ENCODE measurements around the gene INF2. TPM values are rescaled to one million over a fixed set of nuclear protein-coding genes. Genes with fewer than 3 reads are reported as not detected.

INF2 gene
- total RNA-seq, 1 donor from 2014 or later: 126 TPM

- Histone ChIP-seq H3K4me1 (ENCODE audit: insufficient read depth, low read length) (peaks cover 13% of the 10 kb centered on the region), H3K36me3 (ENCODE audit: insufficient read depth, low read length) (peaks cover 7% of the 10 kb centered on the region), H3K4me2 (ENCODE audit: low read length) (no peak overlapping the region), H2AFZ (ENCODE audit: low read depth, low read length) (no peak overlapping the region), H3K9me3 (ENCODE audit: insufficient read depth, low read depth, low read length) (no peaks in the 10 kb centered on the region), H3K9ac (ENCODE audit: low read length) (no peak overlapping the region), H3K4me3 (ENCODE audit: insufficient read depth, low read depth, low read length) (no peak overlapping the region), H3K27ac (ENCODE audit: low read depth, low read length) (no peak overlapping the region), H3K79me2 (ENCODE audit: insufficient read depth, low read length) (peaks cover 37% of the 10 kb centered on the region), H3K27me3 (ENCODE audit: insufficient read depth, low read length) (no peaks in the 10 kb centered on the region), H4K20me1 (ENCODE audit: insufficient read depth, low read length) (peaks cover 66% of the 10 kb centered on the region)
- DNase-seq (ENCODE audit: low read depth) (no peak), FAIRE-seq (no peak)
- Mint-ChIP-seq H3K27me3 (ENCODE audit: low read depth, unreplicated experiment) (no peaks in the 10 kb centered on the region), H3K27ac (ENCODE audit: unreplicated experiment) (no peak overlapping the region), H3K9me3 (ENCODE audit: unreplicated experiment) (no peaks in the 10 kb centered on the region), H3K4me1 (ENCODE audit: low read depth, unreplicated experiment) (peaks cover 11% of the 10 kb centered on the region), H3K36me3 (ENCODE audit: low read depth, unreplicated experiment) (peaks cover 11% of the 10 kb centered on the region), H3K4me3 (ENCODE audit: unreplicated experiment) (no peak overlapping the region)
- no peak for TF ChIP-seq EZH2 (IDR thresholded peaks at IDR 0.05; ENCODE audit: insufficient read depth, low read length)
- no peak for TF ChIP-seq CTCF (IDR thresholded peaks at IDR 0.05; ENCODE audit: insufficient read depth, low read depth, low read length)
These were observed 13.3 kb downstream of the INF2 start for GRCh38 chr14:104702673-104703072.

- Histone ChIP-seq H3K9ac (ENCODE audit: low read length) (no peak overlapping the region), H4K20me1 (ENCODE audit: insufficient read depth, low read length) (peaks cover 60% of the 10 kb centered on the region), H3K9me3 (ENCODE audit: insufficient read depth, low read depth, low read length) (no peaks in the 10 kb centered on the region), H3K27ac (ENCODE audit: low read depth, low read length) (no peak overlapping the region), H3K4me3 (ENCODE audit: insufficient read depth, low read depth, low read length) (no peak overlapping the region), H3K4me1 (ENCODE audit: insufficient read depth, low read length) (peaks cover 7% of the 10 kb centered on the region), H2AFZ (ENCODE audit: low read depth, low read length) (no peak overlapping the region), H3K36me3 (ENCODE audit: insufficient read depth, low read length) (peaks cover 7% of the 10 kb centered on the region), H3K79me2 (ENCODE audit: insufficient read depth, low read length) (peaks cover 31% of the 10 kb centered on the region), H3K4me2 (ENCODE audit: low read length) (no peak overlapping the region), H3K27me3 (ENCODE audit: insufficient read depth, low read length) (no peaks in the 10 kb centered on the region)
- Mint-ChIP-seq H3K9me3 (ENCODE audit: unreplicated experiment) (no peaks in the 10 kb centered on the region), H3K27ac (ENCODE audit: unreplicated experiment) (no peak overlapping the region), H3K27me3 (ENCODE audit: low read depth, unreplicated experiment) (no peaks in the 10 kb centered on the region), H3K4me3 (ENCODE audit: unreplicated experiment) (no peak overlapping the region), H3K36me3 (ENCODE audit: low read depth, unreplicated experiment) (peaks cover 11% of the 10 kb centered on the region), H3K4me1 (ENCODE audit: low read depth, unreplicated experiment) (peaks cover 8% of the 10 kb centered on the region)
- no peak for DNase-seq (ENCODE audit: low read depth)
- TF ChIP-seq CTCF (IDR thresholded peaks at IDR 0.05; ENCODE audit: insufficient read depth, low read depth, low read length) (no peak), EZH2 (IDR thresholded peaks at IDR 0.05; ENCODE audit: insufficient read depth, low read length) (no peak)
- FAIRE-seq: no peak
These were observed 13.9 kb downstream of the INF2 start for GRCh38 chr14:104703269-104703668.

GRCh38 chr14:104704252-104704651 is 14.8 kb downstream of the INF2 start:
- Mint-ChIP-seq H3K36me3 (ENCODE audit: low read depth, unreplicated experiment) (peaks cover 11% of the 10 kb centered on the region), H3K4me3 (ENCODE audit: unreplicated experiment) (no peak overlapping the region), H3K4me1 (ENCODE audit: low read depth, unreplicated experiment) (peaks cover 7% of the 10 kb centered on the region), H3K27ac (ENCODE audit: unreplicated experiment) (no peak overlapping the region), H3K9me3 (ENCODE audit: unreplicated experiment) (no peaks in the 10 kb centered on the region), H3K27me3 (ENCODE audit: low read depth, unreplicated experiment) (no peaks in the 10 kb centered on the region)
- TF ChIP-seq EZH2 (IDR thresholded peaks at IDR 0.05; ENCODE audit: insufficient read depth, low read length) (no peak), CTCF (IDR thresholded peaks at IDR 0.05; ENCODE audit: insufficient read depth, low read depth, low read length) (no peak)
- DNase-seq (ENCODE audit: low read depth) (no peak), FAIRE-seq (no peak)
- Histone ChIP-seq H3K4me1 (ENCODE audit: insufficient read depth, low read length) (peaks cover 12% of the 10 kb centered on the region), H3K4me2 (ENCODE audit: low read length) (no peak overlapping the region), H3K4me3 (ENCODE audit: insufficient read depth, low read depth, low read length) (no peak overlapping the region), H3K79me2 (ENCODE audit: insufficient read depth, low read length) (peaks cover 21% of the 10 kb centered on the region), H3K9me3 (ENCODE audit: insufficient read depth, low read depth, low read length) (no peaks in the 10 kb centered on the region), H3K9ac (ENCODE audit: low read length) (no peak overlapping the region), H3K27ac (ENCODE audit: low read depth, low read length) (no peak overlapping the region), H2AFZ (ENCODE audit: low read depth, low read length) (no peak overlapping the region), H3K36me3 (ENCODE audit: insufficient read depth, low read length) (peaks cover 7% of the 10 kb centered on the region), H3K27me3 (ENCODE audit: insufficient read depth, low read length) (no peaks in the 10 kb centered on the region), H4K20me1 (ENCODE audit: insufficient read depth, low read length) (peaks cover 50% of the 10 kb centered on the region)
